Loucy (cell line): ENCODE results near the gene CLDN34.

Source experiments
- H2AFZ ChIP-seq: fragments of 200-600 bp; sonication (generic); 2 replicates; pipeline ENCODE4 v1.6.0; 2016; ENCODE audit warnings: antibody characterized with exemption, mild to moderate bottlenecking, low read length, moderate library complexity
- H3F3A ChIP-seq: fragments of 200-600 bp; 2 replicates; pipeline ENCODE4 v1.6.0; 2016; ENCODE audit warnings: antibody characterized with exemption, low read depth, mild to moderate bottlenecking
- H3K27me3 ChIP-seq: fragments of 200-600 bp; sonication (generic); 2 replicates; pipeline ENCODE4 v1.6.1; 2014; ENCODE audit warnings: low read length, mild to moderate bottlenecking; ENCODE audit not compliant: insufficient read depth, poor library complexity, severe bottlenecking
- H3K36me3 ChIP-seq: fragments of 200-600 bp; sonication (generic); 2 replicates; pipeline ENCODE4 v1.6.1; 2016; ENCODE audit warnings: low read length; ENCODE audit not compliant: insufficient read depth
- H3K4me1 ChIP-seq: fragments of 200-600 bp; sonication (generic); 2 replicates; pipeline ENCODE4 v1.5.1; 2014; ENCODE audit warnings: low read length, mild to moderate bottlenecking; ENCODE audit not compliant: insufficient read depth, poor library complexity, severe bottlenecking
- H3K4me2 ChIP-seq: fragments of 200-600 bp; sonication (generic); 2 replicates; pipeline ENCODE4 v1.6.0; 2014; ENCODE audit warnings: antibody characterized with exemption, low read length, low read depth, mild to moderate bottlenecking; ENCODE audit not compliant: poor library complexity, severe bottlenecking
- H3K4me3 ChIP-seq: fragments of 200-600 bp; sonication (generic); 2 replicates; pipeline ENCODE4 v1.5.1; 2014; ENCODE audit warnings: low read length, mild to moderate bottlenecking, mixed read lengths; ENCODE audit not compliant: poor library complexity, severe bottlenecking
- H3K79me2 ChIP-seq: fragments of 200-600 bp; sonication (generic); 2 replicates; pipeline ENCODE4 v1.6.1; 2014; ENCODE audit warnings: low read length; ENCODE audit not compliant: insufficient read depth
- H3K9ac ChIP-seq: fragments of 200-600 bp; sonication (generic); 2 replicates; pipeline ENCODE4 v1.6.0; 2014; ENCODE audit warnings: mild to moderate bottlenecking, low read depth, low read length, moderate library complexity; ENCODE audit not compliant: poor library complexity, severe bottlenecking
- H3K9me2 ChIP-seq: fragments of 200-600 bp; sonication (generic); replicated peaks from 2 replicates; pipeline ENCODE4 v1.6.1; 2016; ENCODE audit warnings: low read depth, low read length, mixed read lengths
- H3K9me3 ChIP-seq: fragments of 200-600 bp; sonication (generic); 2 replicates; pipeline ENCODE4 v1.6.1; 2014; ENCODE audit warnings: mild to moderate bottlenecking, antibody characterized with exemption, low read length, low read depth; ENCODE audit not compliant: insufficient read depth
- H4K20me1 ChIP-seq: fragments of 200-600 bp; sonication (generic); 2 replicates; pipeline ENCODE4 v1.6.0; 2014; ENCODE audit warnings: antibody characterized with exemption, low read length, mild to moderate bottlenecking; ENCODE audit not compliant: insufficient read depth, poor library complexity, severe bottlenecking
- EZH2phosphoT487 ChIP-seq: fragments of 200-600 bp; IDR thresholded peaks from 2 replicates; pipeline ENCODE4 v1.6.1; 2018; ENCODE audit warnings: antibody characterized with exemption, mild to moderate bottlenecking, moderate library complexity, borderline replicate concordance
- TF ChIP-seq, protein P1 (sequence below): fragments of 200-600 bp; sonication (generic); conservative IDR thresholded peaks from 2 replicates; pipeline ENCODE4 v1.5.1; 2014; ENCODE audit warnings: mild to moderate bottlenecking, antibody characterized with exemption, low read length

CLDN34 gene

DNA sequence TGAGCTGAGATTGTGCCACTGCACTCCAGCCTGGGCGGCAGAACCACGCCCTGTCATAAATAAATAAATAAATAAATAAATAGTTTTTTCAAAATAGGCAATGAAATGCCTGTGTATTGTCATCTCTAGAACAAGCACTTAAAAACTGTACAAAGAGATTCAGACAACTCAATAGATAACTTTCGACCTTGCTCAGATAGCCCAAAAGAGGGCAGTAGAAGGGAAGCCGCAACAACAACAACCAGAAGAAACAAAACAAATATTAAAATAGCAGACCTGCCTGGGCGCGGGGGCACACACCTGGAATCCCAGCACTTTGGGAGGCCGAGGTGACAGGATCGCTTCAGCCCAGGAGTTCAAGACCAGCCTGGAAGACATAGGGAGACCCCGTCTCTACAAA, 9.4 kb upstream of the CLDN34 start:
- H3K4me3 ChIP-seq: no peak overlapping the region
- H3K4me1 ChIP-seq: no peaks in the 10 kb centered on the region
- H3K9ac ChIP-seq: no peak overlapping the region
- no peaks in the 10 kb centered on the region for H3K79me2 ChIP-seq
- H4K20me1 ChIP-seq: no peaks in the 10 kb centered on the region
- H3K36me3 ChIP-seq: no peaks in the 10 kb centered on the region
- H3K27me3 ChIP-seq: no peaks in the 10 kb centered on the region
- no peaks in the 10 kb centered on the region for H3F3A ChIP-seq
- no peaks in the 10 kb centered on the region for H3K9me3 ChIP-seq
- TF ChIP-seq EZH2phosphoT487: no peak
- TF ChIP-seq, protein P1, sequence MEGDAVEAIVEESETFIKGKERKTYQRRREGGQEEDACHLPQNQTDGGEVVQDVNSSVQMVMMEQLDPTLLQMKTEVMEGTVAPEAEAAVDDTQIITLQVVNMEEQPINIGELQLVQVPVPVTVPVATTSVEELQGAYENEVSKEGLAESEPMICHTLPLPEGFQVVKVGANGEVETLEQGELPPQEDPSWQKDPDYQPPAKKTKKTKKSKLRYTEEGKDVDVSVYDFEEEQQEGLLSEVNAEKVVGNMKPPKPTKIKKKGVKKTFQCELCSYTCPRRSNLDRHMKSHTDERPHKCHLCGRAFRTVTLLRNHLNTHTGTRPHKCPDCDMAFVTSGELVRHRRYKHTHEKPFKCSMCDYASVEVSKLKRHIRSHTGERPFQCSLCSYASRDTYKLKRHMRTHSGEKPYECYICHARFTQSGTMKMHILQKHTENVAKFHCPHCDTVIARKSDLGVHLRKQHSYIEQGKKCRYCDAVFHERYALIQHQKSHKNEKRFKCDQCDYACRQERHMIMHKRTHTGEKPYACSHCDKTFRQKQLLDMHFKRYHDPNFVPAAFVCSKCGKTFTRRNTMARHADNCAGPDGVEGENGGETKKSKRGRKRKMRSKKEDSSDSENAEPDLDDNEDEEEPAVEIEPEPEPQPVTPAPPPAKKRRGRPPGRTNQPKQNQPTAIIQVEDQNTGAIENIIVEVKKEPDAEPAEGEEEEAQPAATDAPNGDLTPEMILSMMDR: no peak
- H3K9me2 ChIP-seq: no peaks in the 10 kb centered on the region
- no peak overlapping the region for H2AFZ ChIP-seq
- H3K4me2 ChIP-seq: no peak overlapping the region

- no peak overlapping the region for H3K4me3 ChIP-seq
- no peaks in the 10 kb centered on the region for H3F3A ChIP-seq
- H3K4me1 ChIP-seq: no peaks in the 10 kb centered on the region
- no peaks in the 10 kb centered on the region for H3K9me2 ChIP-seq
- no peaks in the 10 kb centered on the region for H3K27me3 ChIP-seq
- H3K79me2 ChIP-seq: no peaks in the 10 kb centered on the region
- no peak overlapping the region for H2AFZ ChIP-seq
- H3K36me3 ChIP-seq: no peaks in the 10 kb centered on the region
- H3K9me3 ChIP-seq: no peaks in the 10 kb centered on the region
- no peak overlapping the region for H3K9ac ChIP-seq
- H4K20me1 ChIP-seq: no peaks in the 10 kb centered on the region
- H3K4me2 ChIP-seq: no peak overlapping the region
- TF ChIP-seq EZH2phosphoT487: no peak
- TF ChIP-seq, protein P1: no peak
Measured at GRCh38 chrX:9958183-9958582, 9.0 kb upstream of the CLDN34 start.

- Histone ChIP-seq H3K79me2 (no peaks in the 10 kb centered on the region), H3K4me3 (no peak overlapping the region), H3K27me3 (no peaks in the 10 kb centered on the region), H3K4me2 (no peak overlapping the region), H4K20me1 (no peaks in the 10 kb centered on the region), H3K9me2 (no peaks in the 10 kb centered on the region), H3K9me3 (no peaks in the 10 kb centered on the region), H3K36me3 (no peaks in the 10 kb centered on the region), H3F3A (no peaks in the 10 kb centered on the region), H3K9ac (no peak overlapping the region), H2AFZ (no peak overlapping the region), H3K4me1 (no peaks in the 10 kb centered on the region)
- TF ChIP-seq, protein P1: no peak
- no peak for TF ChIP-seq EZH2phosphoT487
Measured at GRCh38 chrX:9961750-9962149, 5.4 kb upstream of the CLDN34 start.
